Measurements from ENCODE around the gene SMYD3. TPM values are rescaled to one million over a fixed set of nuclear protein-coding genes. Genes with fewer than 3 reads are reported as not detected.

The SMYD3 gene
- total and polyA plus RNA-seq, 10 of the 15 experiments (the other 5 are each of a cell fraction or from before 2014, with no cell fraction given): 18.3 to 54.0 (median 24.8) TPM

- TF ChIP-seq HSF1 (IDR thresholded peaks at IDR 0.05; ENCODE audit: low read depth, low read length) (no peak), KLF5 (IDR thresholded peaks at IDR 0.05; ENCODE audit: partially characterized antibody) (no peak), HDAC6 (IDR thresholded peaks at IDR 0.05; ENCODE audit: unreplicated experiment) (no peak), RUNX3 (IDR thresholded peaks at IDR 0.05; ENCODE audit: low read length) (peak; percentile 91), STAT1 (conservative IDR thresholded peaks at IDR 0.05) (no peak), ZNF217 (IDR thresholded peaks at IDR 0.05) (no peak), CHD2 (IDR thresholded peaks at IDR 0.05; ENCODE audit: borderline replicate concordance, low read depth, low read length) (no peak), JUND (IDR thresholded peaks at IDR 0.05; ENCODE audit: low read depth, low read length) (no peak), IKZF2 (IDR thresholded peaks at IDR 0.05) (peak; percentile 64 to 66; a peak in 2 of 4 replicates), NBN (IDR thresholded peaks at IDR 0.05) (peak; percentile 77), TARDBP (IDR thresholded peaks at IDR 0.05; ENCODE audit: borderline replicate concordance) (no peak), TAF1 (IDR thresholded peaks at IDR 0.05; ENCODE audit: borderline replicate concordance, low read depth, low read length) (no peak), IKZF1 (conservative IDR thresholded peaks at IDR 0.05) (peak; percentile 73), ETV6 (conservative IDR thresholded peaks at IDR 0.05 in 1 of 2, IDR thresholded peaks at IDR 0.05 in 1 of 2; ENCODE audit: borderline replicate concordance in 1 of 2, low read depth in 1 of 2) (peak in 1 of 2 experiments; percentile 75; a peak in 2 of 4 replicates), HCFC1 (IDR thresholded peaks at IDR 0.05; ENCODE audit: low read length) (no peak), ZSCAN29 (IDR thresholded peaks at IDR 0.05) (no peak), NKRF (conservative IDR thresholded peaks at IDR 0.05) (no peak), CTCF (IDR thresholded peaks at IDR 0.05 in 2 of 3, conservative IDR thresholded peaks at IDR 0.05 in 1 of 3; ENCODE audit: control insufficient read depth in 2 of 3, extremely low read depth in 1 of 3, insufficient read depth in 1 of 3, low read depth in 3 of 3, low read length in 3 of 3) (no peak), BHLHE40 (IDR thresholded peaks at IDR 0.05; ENCODE audit: borderline replicate concordance in 1 of 2, low read depth in 2 of 2, low read length in 1 of 2) (peak; percentile 33 to 34; a peak in 3 of 4 replicates), PAX5 (IDR thresholded peaks at IDR 0.05; ENCODE audit: borderline replicate concordance, low read depth, low read length) (no peak), SUPT20H (IDR thresholded peaks at IDR 0.05; ENCODE audit: borderline replicate concordance, control insufficient read depth, low read depth, low read length) (no peak), ZNF274 (IDR thresholded peaks at IDR 0.05; ENCODE audit: insufficient read depth, insufficient read length) (no peak), MEF2B (IDR thresholded peaks at IDR 0.05; ENCODE audit: partially characterized antibody, poor library complexity, severe bottlenecking) (peak; percentile 41), NFXL1 (IDR thresholded peaks at IDR 0.05; ENCODE audit: borderline replicate concordance) (no peak)
These were observed 699.8 kb downstream of the SMYD3 start (continued) for GRCh38 chr1:245807306-245807705.
